Testis (tissue), 3 donors: ENCODE data around the gene CTDSPL. TPM values are rescaled to one million over a fixed set of nuclear protein-coding genes. Genes with fewer than 3 reads are reported as not detected.
A peak's percentile ranks its signal among the peaks of the same experiment; 100 is the strongest.

Experiments used
- DNase-seq: peaks from one replicate; pipeline ENCODE4 v3.0.0-alpha.2; 2019
- H3K27ac ChIP-seq, 2 donors: fragments of 200-600 bp; sonication (generic); one replicate each; pipeline ENCODE4 v1.5.1; 2019
- H3K27me3 ChIP-seq: fragments of 200-600 bp; sonication (generic); one replicate; pipeline ENCODE4 v1.5.1; 2019
- H3K36me3 ChIP-seq: fragments of 200-600 bp; sonication (generic); one replicate; pipeline ENCODE4 v1.5.1; 2017; ENCODE audit warnings: low read depth; ENCODE audit errors: missing control alignments
- H3K4me1 ChIP-seq: fragments of 200-600 bp; sonication (generic); one replicate; pipeline ENCODE4 v1.5.1; 2019
- H3K4me3 ChIP-seq, 2 donors: fragments of 200-600 bp; sonication (generic); one replicate each; pipeline ENCODE4 v1.5.1; 2017 to 2019
- H3K9me3 ChIP-seq: fragments of 200-600 bp; sonication (generic); one replicate; pipeline ENCODE4 v1.5.1; 2017
- CTCF ChIP-seq, 3 experiments: fragments of 450-650 bp in 2 of 3; fragments of 200-600 bp in 1 of 3; sonication (generic) in 1 of 3; IDR thresholded peaks; one replicate each; pipeline ENCODE4 v1.5.1; 2016 to 2019; ENCODE audit warnings: antibody characterized with exemption in 3 of 3, mild to moderate bottlenecking in 2 of 3, moderate library complexity in 1 of 3
- POLR2A ChIP-seq: fragments of 450-650 bp; IDR thresholded peaks from one replicate; pipeline ENCODE4 v1.6.1; 2017; ENCODE audit warnings: antibody characterized with exemption, mild to moderate bottlenecking, moderate library complexity
- WGBS, 2 donors: methylation state at CpG; one replicate each; pipeline ENCODE4 v1.1.5; 2018; 5-methylcytosine and 5-hydroxymethylcytosine counted together
- intact Hi-C: fragments of 100-400 bp; cut with DNase I; formaldehyde crosslinking; loops from one replicate; pipeline ENCODE4 v1.15.1; 2023; ENCODE audit warnings: low total_unique reads
- polyA plus RNA-seq: library from polyadenylated mRNA; stranded (reverse); fragments of 350-450 nt; fragmentation: Illumina TruSeq; extraction: RNeasy Lipid Tissue Mini Kit (QIAGEN cat#74804); gene quantifications from one replicate; pipeline ENCODE4 v1.2.3, GENCODE V29; 2014; ENCODE audit warnings: low read depth, low replicate concordance; ENCODE audit not compliant: insufficient read depth
- total RNA-seq, 2 donors: library from RNA; depleted of rRNA; stranded (reverse); fragments of >200 nt; gene quantifications; one replicate each; pipeline ENCODE4 v1.2.3, GENCODE V29; 2016

CTDSPL gene
- total and polyA plus RNA-seq, 3 donors from 2014 or later = 24.4 to 43.0 (median 32.4) TPM

- 59 to 67% methylated on average over 9 of the region's 9 CpGs for WGBS, 2 donors
- peaks cover 22% of the 10 kb centered on the region for H3K4me1 ChIP-seq
- no peaks in the 10 kb centered on the region for H3K9me3 ChIP-seq
- intact Hi-C loops = no loop called here
- DNase-seq = no peak
- H3K36me3 ChIP-seq = no peaks in the 10 kb centered on the region
- no peak overlapping the region for H3K4me3 ChIP-seq
- TF ChIP-seq POLR2A (no peak), CTCF (IDR thresholded peaks at IDR 0.05) (no peak)
- no peaks in the 10 kb centered on the region for H3K27me3 ChIP-seq
- peak overlapping the region; percentile 46 for H3K27ac ChIP-seq
Observed at GRCh38 chr3:37935756-37936666, 74.3 kb downstream of the CTDSPL start.

GRCh38 chr3:37937156-37937555 is 75.5 kb downstream of the CTDSPL start:
- H3K27ac ChIP-seq = no peak overlapping the region
- H3K4me1 ChIP-seq = peaks cover 34% of the 10 kb centered on the region
- no peak overlapping the region for H3K4me3 ChIP-seq
- no peaks in the 10 kb centered on the region for H3K27me3 ChIP-seq
- DNase-seq = no peak
- 74 to 84% methylated on average over 6 of the region's 6 CpGs for WGBS, 2 donors
- intact Hi-C loops = no loop called here
- H3K9me3 ChIP-seq = no peaks in the 10 kb centered on the region
- TF ChIP-seq POLR2A (no peak), CTCF (IDR thresholded peaks at IDR 0.05) (no peak)
- H3K36me3 ChIP-seq = no peaks in the 10 kb centered on the region

GRCh38 chr3:37938011-37938410 is 76.3 kb downstream of the CTDSPL start:
- intact Hi-C loops = no loop called here
- WGBS, 2 donors = 51 to 68% methylated on average over 2 of the region's 2 CpGs
- no peaks in the 10 kb centered on the region for H3K9me3 ChIP-seq
- no peak for DNase-seq
- H3K27me3 ChIP-seq = no peaks in the 10 kb centered on the region
- peak overlapping the region in 1 of 2 donors; percentile 32 for H3K27ac ChIP-seq
- H3K36me3 ChIP-seq = no peaks in the 10 kb centered on the region
- no peak for TF ChIP-seq CTCF (IDR thresholded peaks at IDR 0.05)
- TF ChIP-seq POLR2A = no peak
- no peak overlapping the region for H3K4me3 ChIP-seq
- peaks cover 35% of the 10 kb centered on the region for H3K4me1 ChIP-seq

GRCh38 chr3:37940242-37940908 is 78.7 kb downstream of the CTDSPL start:
- DNase-seq = no peak
- Histone ChIP-seq H3K27me3 (no peaks in the 10 kb centered on the region), H3K4me3 (no peak overlapping the region), H3K9me3 (no peaks in the 10 kb centered on the region), H3K27ac (peak overlapping the region in 1 of 2 donors; percentile 59), H3K36me3 (no peaks in the 10 kb centered on the region), H3K4me1 (peaks cover 43% of the 10 kb centered on the region)
- no peak for TF ChIP-seq POLR2A
- no peak for TF ChIP-seq CTCF (IDR thresholded peaks at IDR 0.05)
- 65 to 82% methylated on average over 4 of the region's 4 CpGs for WGBS, 2 donors
- intact Hi-C loops = no loop called here
